GM12878 (cell line): ENCODE data around the gene NFYC. TPM values are rescaled to one million over a fixed set of nuclear protein-coding genes. Genes with fewer than 3 reads are reported as not detected.

Experiments used
- DPF2 ChIP-seq: fragments of 450-650 bp; IDR thresholded peaks from 2 replicates; pipeline ENCODE4 v1.6.1; 2017; ENCODE audit warnings: mild to moderate bottlenecking
- E2F8 ChIP-seq: fragments of 450-650 bp; IDR thresholded peaks from 2 replicates; pipeline ENCODE4 v1.6.1; 2018; ENCODE audit warnings: mild to moderate bottlenecking, low read depth, moderate library complexity; ENCODE audit not compliant: partially characterized antibody
- ETV6 ChIP-seq, 2 experiments: fragments of 450-650 bp in 1 of 2; IDR thresholded peaks in 1 of 2; conservative IDR thresholded peaks in 1 of 2; 2 replicates each; pipeline ENCODE4 v1.6.1; 2014; ENCODE audit warnings: antibody characterized with exemption in 1 of 2, borderline replicate concordance in 1 of 2, low read depth in 1 of 2, mild to moderate bottlenecking in 1 of 2, moderate library complexity in 1 of 2
- HCFC1 ChIP-seq: fragments of 150-350 bp; IDR thresholded peaks from 2 replicates; pipeline ENCODE4 v1.6.1; 2014; ENCODE audit warnings: low read length
- JUNB ChIP-seq: IDR thresholded peaks from 2 replicates; pipeline ENCODE4 v1.6.1; 2016; ENCODE audit warnings: antibody characterized with exemption, mild to moderate bottlenecking
- KLF5 ChIP-seq: fragments of 450-650 bp; IDR thresholded peaks from 2 replicates; pipeline ENCODE4 v1.6.1; 2014; ENCODE audit warnings: mild to moderate bottlenecking; ENCODE audit not compliant: partially characterized antibody
- MYB ChIP-seq: fragments of 150-350 bp; IDR thresholded peaks from 2 replicates; pipeline ENCODE4 v1.6.1; 2014; ENCODE audit warnings: mild to moderate bottlenecking, low read depth, low read length, borderline replicate concordance
- NKRF ChIP-seq: fragments of 450-650 bp; conservative IDR thresholded peaks from 2 replicates; pipeline ENCODE4 v1.6.1; 2017; ENCODE audit warnings: mild to moderate bottlenecking, moderate library complexity
- POLR2A ChIP-seq: IDR thresholded peaks from 2 replicates; pipeline ENCODE4 v1.6.1; 2011; ENCODE audit warnings: low read depth, mild to moderate bottlenecking, low read length
- POLR2AphosphoS2 ChIP-seq: IDR thresholded peaks from 2 replicates; pipeline ENCODE4 v1.6.1; 2011; ENCODE audit warnings: low read depth, mild to moderate bottlenecking, low read length, improper control_type of control experiment, moderate library complexity
- PRDM15 ChIP-seq: fragments of 450-650 bp; formaldehyde crosslinking; IDR thresholded peaks from 2 replicates; pipeline ENCODE4 v1.4.0; 2020; ENCODE audit warnings: mild to moderate bottlenecking, moderate library complexity
- SKIL ChIP-seq: fragments of 450-650 bp; IDR thresholded peaks from 2 replicates; pipeline ENCODE4 v1.6.1; 2017; ENCODE audit warnings: mild to moderate bottlenecking, low read depth, inconsistent platforms; ENCODE audit not compliant: poor library complexity, severe bottlenecking
- SMAD1 ChIP-seq: fragments of 450-650 bp; IDR thresholded peaks from 2 replicates; pipeline ENCODE4 v1.6.1; 2018; ENCODE audit warnings: mild to moderate bottlenecking, low read depth; ENCODE audit not compliant: partially characterized antibody
- SUPT20H ChIP-seq: IDR thresholded peaks from 2 replicates; pipeline ENCODE4 v1.6.1; 2011; ENCODE audit warnings: low read depth, mild to moderate bottlenecking, low read length, moderate library complexity, borderline replicate concordance; ENCODE audit not compliant: control insufficient read depth
- ZBTB33 ChIP-seq: fragments of 450-650 bp; IDR thresholded peaks from 2 replicates; pipeline ENCODE4 v1.6.1; 2017; ENCODE audit warnings: mild to moderate bottlenecking
- ZNF217 ChIP-seq: fragments of 450-650 bp; IDR thresholded peaks from 2 replicates; pipeline ENCODE4 v1.6.1; 2017; ENCODE audit warnings: antibody characterized with exemption, mild to moderate bottlenecking
- ZNF274 ChIP-seq: IDR thresholded peaks from one replicate; pipeline ENCODE4 v1.8.0; 2011; ENCODE audit not compliant: insufficient read length, insufficient read depth
- polyA plus RNA-seq, 11 experiments: library from polyadenylated mRNA; depleted of rRNA in 4 of 11; unstranded in 6 of 11; stranded (reverse) in 5 of 11; fragments of >200 nt; fragmentation: Nextera tagmentation in 4 of 11; fragmentation: Illumina TruSeq in 1 of 11; extraction: Ambion mirVana in 4 of 11; extraction: Trizol in 1 of 11; gene quantifications; 1 replicate in 1 of 11; 2 replicates in 10 of 11; pipeline versions ENCODE4 v1.2.1 to v1.2.3, GENCODE V29; 2011 to 2016; ENCODE audit warnings: inconsistent platforms in 2 of 11, missing spikeins in 2 of 11, low read depth in 1 of 11
- total RNA-seq, 4 experiments: library from RNA; depleted of rRNA in 3 of 4; stranded (reverse); fragments of >200 nt in 3 of 4; fragmentation: Illumina TruSeq in 1 of 4; extraction: Trizol in 1 of 4; gene quantifications; 2 replicates each; pipeline versions ENCODE4 v1.2.1 to v1.2.3, GENCODE V29; 2013 to 2021

Gene NFYC
- total and polyA plus RNA-seq, 10 of the 15 experiments (the other 5 are each of a cell fraction or from before 2014, with no cell fraction given), result 4.3 to 84.2 (median 58.3) TPM

- TF ChIP-seq E2F8, result no peak
- no peak for TF ChIP-seq SUPT20H
- no peak for TF ChIP-seq ZNF217
- TF ChIP-seq JUNB, result no peak
- TF ChIP-seq MYB, result no peak
- peak; percentile 68 for TF ChIP-seq POLR2A
- TF ChIP-seq DPF2, result no peak
- no peak for TF ChIP-seq KLF5
- no peak for TF ChIP-seq SMAD1
- no peak for TF ChIP-seq ZBTB33
- no peak for TF ChIP-seq ZNF274
- TF ChIP-seq HCFC1, result no peak; the same call in 1 of the 2 replicates
- TF ChIP-seq ETV6 (conservative IDR thresholded peaks at IDR 0.05 in 1 of 2, IDR thresholded peaks at IDR 0.05 in 1 of 2; ENCODE audit: borderline replicate concordance in 1 of 2, low read depth in 1 of 2), result no peak
- peak; percentile 70 for TF ChIP-seq SKIL
- TF ChIP-seq NKRF, result no peak
- peak; percentile 77; the same call in 1 of the 2 replicates for TF ChIP-seq POLR2AphosphoS2
- TF ChIP-seq PRDM15 (CRISPR knock-in tag), result no peak
Measured at GRCh38 chr1:40709100-40709801, 17.7 kb downstream of the NFYC start (continued).
